ENCODE measurements around the gene PCGF2. TPM values are rescaled to one million over a fixed set of nuclear protein-coding genes. Genes with fewer than 3 reads are reported as not detected.

Gene PCGF2
- total and polyA plus RNA-seq, 10 of the 15 experiments (the other 5 are each of a cell fraction or from before 2014, with no cell fraction given), result 2.7 to 35.6 (median 7.2) TPM

DNA sequence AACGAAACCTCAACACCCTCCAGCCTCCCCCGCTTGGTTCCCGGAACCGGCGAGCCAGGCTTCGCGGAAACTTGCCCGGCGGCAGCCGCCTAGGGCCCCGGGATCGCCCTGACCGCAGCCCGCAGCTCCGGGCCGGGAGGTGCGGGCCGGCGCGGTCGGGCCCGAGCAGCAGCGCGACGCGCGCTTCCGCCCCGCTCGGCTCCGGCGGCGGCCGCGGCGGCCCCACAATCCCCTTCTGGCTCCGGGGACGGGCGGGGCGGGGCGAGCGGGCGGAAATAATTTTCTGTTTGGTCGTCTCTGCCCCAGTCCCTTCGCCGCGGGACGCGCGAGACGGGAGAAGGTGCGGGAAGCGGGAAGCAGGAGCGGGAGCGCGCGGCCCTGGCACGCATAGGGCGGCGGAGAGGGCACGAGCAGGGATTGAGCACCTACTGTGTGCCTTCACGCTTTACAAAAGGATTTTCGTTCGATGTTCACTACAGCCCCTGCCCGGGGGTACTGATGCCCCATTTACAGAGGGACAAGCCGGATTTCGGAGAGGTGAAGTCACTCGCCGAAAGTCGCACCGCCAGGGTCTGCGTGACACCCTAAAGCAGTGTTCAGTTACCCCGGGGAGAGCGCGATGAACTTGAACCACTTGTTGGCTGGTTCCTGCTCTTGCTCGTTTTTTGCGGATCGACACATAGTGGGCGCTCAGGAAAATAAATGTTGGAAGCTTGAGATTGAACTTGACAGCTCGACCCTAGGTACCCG, 45.8 kb downstream of the PCGF2 start (continued):
- TF ChIP-seq, protein P1, sequence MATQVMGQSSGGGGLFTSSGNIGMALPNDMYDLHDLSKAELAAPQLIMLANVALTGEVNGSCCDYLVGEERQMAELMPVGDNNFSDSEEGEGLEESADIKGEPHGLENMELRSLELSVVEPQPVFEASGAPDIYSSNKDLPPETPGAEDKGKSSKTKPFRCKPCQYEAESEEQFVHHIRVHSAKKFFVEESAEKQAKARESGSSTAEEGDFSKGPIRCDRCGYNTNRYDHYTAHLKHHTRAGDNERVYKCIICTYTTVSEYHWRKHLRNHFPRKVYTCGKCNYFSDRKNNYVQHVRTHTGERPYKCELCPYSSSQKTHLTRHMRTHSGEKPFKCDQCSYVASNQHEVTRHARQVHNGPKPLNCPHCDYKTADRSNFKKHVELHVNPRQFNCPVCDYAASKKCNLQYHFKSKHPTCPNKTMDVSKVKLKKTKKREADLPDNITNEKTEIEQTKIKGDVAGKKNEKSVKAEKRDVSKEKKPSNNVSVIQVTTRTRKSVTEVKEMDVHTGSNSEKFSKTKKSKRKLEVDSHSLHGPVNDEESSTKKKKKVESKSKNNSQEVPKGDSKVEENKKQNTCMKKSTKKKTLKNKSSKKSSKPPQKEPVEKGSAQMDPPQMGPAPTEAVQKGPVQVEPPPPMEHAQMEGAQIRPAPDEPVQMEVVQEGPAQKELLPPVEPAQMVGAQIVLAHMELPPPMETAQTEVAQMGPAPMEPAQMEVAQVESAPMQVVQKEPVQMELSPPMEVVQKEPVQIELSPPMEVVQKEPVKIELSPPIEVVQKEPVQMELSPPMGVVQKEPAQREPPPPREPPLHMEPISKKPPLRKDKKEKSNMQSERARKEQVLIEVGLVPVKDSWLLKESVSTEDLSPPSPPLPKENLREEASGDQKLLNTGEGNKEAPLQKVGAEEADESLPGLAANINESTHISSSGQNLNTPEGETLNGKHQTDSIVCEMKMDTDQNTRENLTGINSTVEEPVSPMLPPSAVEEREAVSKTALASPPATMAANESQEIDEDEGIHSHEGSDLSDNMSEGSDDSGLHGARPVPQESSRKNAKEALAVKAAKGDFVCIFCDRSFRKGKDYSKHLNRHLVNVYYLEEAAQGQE (IDR thresholded peaks at IDR 0.05; ENCODE audit: low read depth, low read length), result no peak
- TF ChIP-seq CHD4 (IDR thresholded peaks at IDR 0.05) (no peak), ESRRA (IDR thresholded peaks at IDR 0.05; ENCODE audit: low read length) (no peak), TCF3 (IDR thresholded peaks at IDR 0.05; ENCODE audit: borderline replicate concordance, insufficient read depth, low read depth, low read length) (no peak), FOS (IDR thresholded peaks at IDR 0.05; ENCODE audit: borderline replicate concordance, extremely low read depth, insufficient read length) (no peak), PAX8 (IDR thresholded peaks at IDR 0.05) (no peak), DPF2 (IDR thresholded peaks at IDR 0.05) (peak; percentile 98), POLR2AphosphoS5 (IDR thresholded peaks at IDR 0.05; ENCODE audit: low read length) (peak; percentile 74; the same call in 1 of the 2 replicates), NFYB (IDR thresholded peaks at IDR 0.05; ENCODE audit: insufficient read depth, low read depth, low read length) (no peak), MXI1 (IDR thresholded peaks at IDR 0.05; ENCODE audit: low read depth, low read length) (peak; percentile 48; the same call in 1 of the 2 replicates), MEF2A (IDR thresholded peaks at IDR 0.05; ENCODE audit: insufficient read depth, low read depth, low read length) (0 out of 2 replicates have a peak, but pooled peaks have one; percentile 42), SPI1 (IDR thresholded peaks at IDR 0.05; ENCODE audit: borderline replicate concordance, insufficient read depth, low read depth, low read length) (no peak; the same call in none of the 2 replicates), HDGF (IDR thresholded peaks at IDR 0.05) (no peak), KLF5 (IDR thresholded peaks at IDR 0.05; ENCODE audit: partially characterized antibody) (no peak), ZNF24 (IDR thresholded peaks at IDR 0.05) (no peak), TBL1XR1 (IDR thresholded peaks at IDR 0.05; ENCODE audit: low read depth, low read length) (peak; percentile 27; the same call in 1 of the 2 replicates)
- TF ChIP-seq, protein P2, sequence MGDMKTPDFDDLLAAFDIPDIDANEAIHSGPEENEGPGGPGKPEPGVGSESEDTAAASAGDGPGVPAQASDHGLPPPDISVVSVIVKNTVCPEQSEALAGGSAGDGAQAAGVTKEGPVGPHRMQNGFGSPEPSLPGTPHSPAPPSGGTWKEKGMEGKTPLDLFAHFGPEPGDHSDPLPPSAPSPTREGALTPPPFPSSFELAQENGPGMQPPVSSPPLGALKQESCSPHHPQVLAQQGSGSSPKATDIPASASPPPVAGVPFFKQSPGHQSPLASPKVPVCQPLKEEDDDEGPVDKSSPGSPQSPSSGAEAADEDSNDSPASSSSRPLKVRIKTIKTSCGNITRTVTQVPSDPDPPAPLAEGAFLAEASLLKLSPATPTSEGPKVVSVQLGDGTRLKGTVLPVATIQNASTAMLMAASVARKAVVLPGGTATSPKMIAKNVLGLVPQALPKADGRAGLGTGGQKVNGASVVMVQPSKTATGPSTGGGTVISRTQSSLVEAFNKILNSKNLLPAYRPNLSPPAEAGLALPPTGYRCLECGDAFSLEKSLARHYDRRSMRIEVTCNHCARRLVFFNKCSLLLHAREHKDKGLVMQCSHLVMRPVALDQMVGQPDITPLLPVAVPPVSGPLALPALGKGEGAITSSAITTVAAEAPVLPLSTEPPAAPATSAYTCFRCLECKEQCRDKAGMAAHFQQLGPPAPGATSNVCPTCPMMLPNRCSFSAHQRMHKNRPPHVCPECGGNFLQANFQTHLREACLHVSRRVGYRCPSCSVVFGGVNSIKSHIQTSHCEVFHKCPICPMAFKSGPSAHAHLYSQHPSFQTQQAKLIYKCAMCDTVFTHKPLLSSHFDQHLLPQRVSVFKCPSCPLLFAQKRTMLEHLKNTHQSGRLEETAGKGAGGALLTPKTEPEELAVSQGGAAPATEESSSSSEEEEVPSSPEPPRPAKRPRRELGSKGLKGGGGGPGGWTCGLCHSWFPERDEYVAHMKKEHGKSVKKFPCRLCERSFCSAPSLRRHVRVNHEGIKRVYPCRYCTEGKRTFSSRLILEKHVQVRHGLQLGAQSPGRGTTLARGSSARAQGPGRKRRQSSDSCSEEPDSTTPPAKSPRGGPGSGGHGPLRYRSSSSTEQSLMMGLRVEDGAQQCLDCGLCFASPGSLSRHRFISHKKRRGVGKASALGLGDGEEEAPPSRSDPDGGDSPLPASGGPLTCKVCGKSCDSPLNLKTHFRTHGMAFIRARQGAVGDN (IDR thresholded peaks at IDR 0.05), result peak; percentile 80; the same call in 1 of the 2 replicates
- TF ChIP-seq, protein P3, sequence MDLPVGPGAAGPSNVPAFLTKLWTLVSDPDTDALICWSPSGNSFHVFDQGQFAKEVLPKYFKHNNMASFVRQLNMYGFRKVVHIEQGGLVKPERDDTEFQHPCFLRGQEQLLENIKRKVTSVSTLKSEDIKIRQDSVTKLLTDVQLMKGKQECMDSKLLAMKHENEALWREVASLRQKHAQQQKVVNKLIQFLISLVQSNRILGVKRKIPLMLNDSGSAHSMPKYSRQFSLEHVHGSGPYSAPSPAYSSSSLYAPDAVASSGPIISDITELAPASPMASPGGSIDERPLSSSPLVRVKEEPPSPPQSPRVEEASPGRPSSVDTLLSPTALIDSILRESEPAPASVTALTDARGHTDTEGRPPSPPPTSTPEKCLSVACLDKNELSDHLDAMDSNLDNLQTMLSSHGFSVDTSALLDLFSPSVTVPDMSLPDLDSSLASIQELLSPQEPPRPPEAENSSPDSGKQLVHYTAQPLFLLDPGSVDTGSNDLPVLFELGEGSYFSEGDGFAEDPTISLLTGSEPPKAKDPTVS (IDR thresholded peaks at IDR 0.05; ENCODE audit: low read depth, low read length), result no peak
- TF ChIP-seq, protein P4, sequence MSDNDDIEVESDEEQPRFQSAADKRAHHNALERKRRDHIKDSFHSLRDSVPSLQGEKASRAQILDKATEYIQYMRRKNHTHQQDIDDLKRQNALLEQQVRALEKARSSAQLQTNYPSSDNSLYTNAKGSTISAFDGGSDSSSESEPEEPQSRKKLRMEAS (IDR thresholded peaks at IDR 0.05; ENCODE audit: low read depth, low read length), result no peak
- TF ChIP-seq, protein P5, sequence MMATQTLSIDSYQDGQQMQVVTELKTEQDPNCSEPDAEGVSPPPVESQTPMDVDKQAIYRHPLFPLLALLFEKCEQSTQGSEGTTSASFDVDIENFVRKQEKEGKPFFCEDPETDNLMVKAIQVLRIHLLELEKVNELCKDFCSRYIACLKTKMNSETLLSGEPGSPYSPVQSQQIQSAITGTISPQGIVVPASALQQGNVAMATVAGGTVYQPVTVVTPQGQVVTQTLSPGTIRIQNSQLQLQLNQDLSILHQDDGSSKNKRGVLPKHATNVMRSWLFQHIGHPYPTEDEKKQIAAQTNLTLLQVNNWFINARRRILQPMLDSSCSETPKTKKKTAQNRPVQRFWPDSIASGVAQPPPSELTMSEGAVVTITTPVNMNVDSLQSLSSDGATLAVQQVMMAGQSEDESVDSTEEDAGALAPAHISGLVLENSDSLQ (IDR thresholded peaks at IDR 0.05), result no peak

Data from GM12878 (cell line).